K562 (cell line): ENCODE data around the gene SCYL1. TPM values are rescaled to one million over a fixed set of nuclear protein-coding genes. Genes with fewer than 3 reads are reported as not detected.

ENCODE experiments used
- BCOR ChIP-seq: fragments of 450-650 bp; IDR thresholded peaks from 2 replicates; pipeline ENCODE4 v1.6.1; 2016
- DDX20 ChIP-seq: fragments of 450-650 bp; IDR thresholded peaks from 2 replicates; pipeline ENCODE4 v1.6.1; 2016; ENCODE audit warnings: missing genetic modification characterization, low read depth, mild to moderate bottlenecking, missing compliant biosample characterization, moderate library complexity
- EGR1 ChIP-seq: fragments of 450-650 bp; conservative IDR thresholded peaks from 2 replicates; pipeline ENCODE4 v1.6.1; 2017; ENCODE audit warnings: mild to moderate bottlenecking
- ELF2 ChIP-seq: fragments of 250-450 bp; sonication (Bioruptor Pico); IDR thresholded peaks from 2 replicates; pipeline ENCODE4 v1.5.0; 2021; ENCODE audit warnings: mild to moderate bottlenecking
- ESRRA ChIP-seq: fragments of 450-650 bp; IDR thresholded peaks from 2 replicates; pipeline ENCODE4 v1.6.1; 2014; ENCODE audit warnings: low read depth, mild to moderate bottlenecking, moderate library complexity, borderline replicate concordance
- EZH2 ChIP-seq: IDR thresholded peaks from 2 replicates; pipeline ENCODE4 v1.6.1; 2012; ENCODE audit warnings: low read depth, mild to moderate bottlenecking, inconsistent platforms, low read length, borderline replicate concordance
- GABPA ChIP-seq: fragments of 200-800 bp; sonication (Bioruptor generic); conservative IDR thresholded peaks from 2 replicates; pipeline ENCODE4 v1.6.1; 2016; ENCODE audit warnings: low read depth, missing genetic modification characterization, missing compliant biosample characterization
- HDGF ChIP-seq: fragments of 450-650 bp; IDR thresholded peaks from 2 replicates; pipeline ENCODE4 v1.6.1; 2016
- HNRNPH1 ChIP-seq: fragments of 200-400 bp; formaldehyde crosslinking; optimal IDR thresholded peaks from 2 replicates; pipeline ENCODE3; 2017; ENCODE audit warnings: low read depth, mild to moderate bottlenecking, low read length, moderate library complexity
- NCOA6 ChIP-seq: fragments of 450-650 bp; IDR thresholded peaks from 2 replicates; pipeline ENCODE4 v1.6.1; 2017; ENCODE audit warnings: mild to moderate bottlenecking
- NFE2 ChIP-seq: IDR thresholded peaks from 2 replicates; pipeline ENCODE4 v1.6.1; 2014; ENCODE audit warnings: antibody characterized with exemption, low read depth
- NFRKB ChIP-seq: fragments of 450-650 bp; IDR thresholded peaks from 2 replicates; pipeline ENCODE4 v1.6.1; 2016; ENCODE audit warnings: low read depth
- NR3C1 ChIP-seq: sonication (generic); formaldehyde crosslinking; IDR thresholded peaks from 2 replicates; pipeline ENCODE4 v1.8.1; 2022; ENCODE audit warnings: missing genetic modification reagents
- POLR2H ChIP-seq: IDR thresholded peaks from 2 replicates; pipeline ENCODE4 v1.6.1; 2016; ENCODE audit warnings: missing genetic modification characterization, low read depth, mild to moderate bottlenecking, control low read depth, missing compliant biosample characterization, moderate library complexity
- RBM39 ChIP-seq: fragments of 200-400 bp; formaldehyde crosslinking; optimal IDR thresholded peaks from 2 replicates; pipeline ENCODE3; 2018; ENCODE audit warnings: low read depth, low read length
- SMAD1 ChIP-seq: fragments of 150-350 bp; IDR thresholded peaks from 2 replicates; pipeline ENCODE4 v1.6.1; 2014; ENCODE audit warnings: low read length, low read depth; ENCODE audit not compliant: partially characterized antibody
- SMARCC2 ChIP-seq: fragments of 450-650 bp; IDR thresholded peaks from 2 replicates; pipeline ENCODE4 v1.6.1; 2017; ENCODE audit warnings: antibody characterized with exemption, moderate library complexity, mild to moderate bottlenecking, low read depth
- TOE1 ChIP-seq, 2 experiments: fragments of 450-650 bp in 1 of 2; sonication (generic) in 1 of 2; formaldehyde crosslinking in 1 of 2; IDR thresholded peaks; 2 replicates each; pipeline versions ENCODE4 v1.7.1 to v1.8.0; 2016 to 2022; ENCODE audit warnings: borderline replicate concordance in 2 of 2, mild to moderate bottlenecking in 2 of 2, antibody characterized with exemption in 1 of 2, inconsistent platforms in 1 of 2, low read depth in 1 of 2, missing genetic modification reagents in 1 of 2, moderate library complexity in 1 of 2
- TSC22D4 ChIP-seq: fragments of 450-650 bp; IDR thresholded peaks from 2 replicates; pipeline ENCODE4 v1.6.1; 2016; ENCODE audit warnings: missing genetic modification characterization, missing biosample characterization, control low read depth
- XRCC5 ChIP-seq: fragments of 200-400 bp; formaldehyde crosslinking; IDR thresholded peaks from 2 replicates; pipeline ENCODE4 v1.6.1; 2017; ENCODE audit warnings: low read depth, mild to moderate bottlenecking, low read length
- ZNF124 ChIP-seq: sonication (generic); formaldehyde crosslinking; IDR thresholded peaks from 2 replicates; pipeline ENCODE4 v1.8.1; 2022; ENCODE audit warnings: missing genetic modification reagents
- ZNF431 ChIP-seq: sonication (generic); formaldehyde crosslinking; IDR thresholded peaks from 2 replicates; pipeline ENCODE4 v1.8.0; 2022; ENCODE audit warnings: mild to moderate bottlenecking, missing genetic modification reagents
- ZNF445 ChIP-seq: fragments of 250-450 bp; sonication (Bioruptor Pico); IDR thresholded peaks from 2 replicates; pipeline ENCODE4 v1.4.0; 2020; ENCODE audit warnings: low read depth, mild to moderate bottlenecking, moderate library complexity
- polyA plus RNA-seq, 8 experiments: library from polyadenylated mRNA; depleted of rRNA in 4 of 8; stranded (reverse) in 5 of 8; unstranded in 3 of 8; fragments of >200 nt; fragmentation: Nextera tagmentation in 2 of 8; fragmentation: Illumina TruSeq in 1 of 8; extraction: Ambion mirVana in 2 of 8; extraction: Trizol in 1 of 8; gene quantifications; 2 replicates each; pipeline versions ENCODE4 v1.2.1 to v1.2.3, GENCODE V29; 2011 to 2014; ENCODE audit warnings: inconsistent platforms in 1 of 8, missing spikeins in 1 of 8
- total RNA-seq, 7 experiments: library from RNA; depleted of rRNA in 6 of 7; stranded (reverse); fragments of >200 nt in 6 of 7; fragmentation: Illumina TruSeq in 2 of 7; extraction: Trizol in 2 of 7; gene quantifications; 2 replicates each; pipeline versions ENCODE4 v1.2.1 to v1.2.3, GENCODE V29; 2011 to 2021; ENCODE audit warnings: low replicate concordance in 1 of 7
- TF ChIP-seq, protein P1 (sequence below): IDR thresholded peaks from 3 replicates; pipeline ENCODE4 v1.6.1; 2011; ENCODE audit warnings: borderline replicate concordance, mild to moderate bottlenecking, moderate library complexity; ENCODE audit not compliant: insufficient read length; ENCODE audit errors: extremely low read depth
- TF ChIP-seq, protein P2 (sequence below): fragments of 250-450 bp; sonication (Bioruptor Pico); IDR thresholded peaks from 2 replicates; pipeline ENCODE4 v1.8.0; 2022; ENCODE audit warnings: moderate library complexity, mild to moderate bottlenecking, inconsistent platforms

Gene SCYL1
- total and polyA plus RNA-seq, 9 of the 15 experiments (the other 6 are each of a cell fraction or from before 2014, with no cell fraction given): 1.9 to 145 (median 57.6) TPM

DNA sequence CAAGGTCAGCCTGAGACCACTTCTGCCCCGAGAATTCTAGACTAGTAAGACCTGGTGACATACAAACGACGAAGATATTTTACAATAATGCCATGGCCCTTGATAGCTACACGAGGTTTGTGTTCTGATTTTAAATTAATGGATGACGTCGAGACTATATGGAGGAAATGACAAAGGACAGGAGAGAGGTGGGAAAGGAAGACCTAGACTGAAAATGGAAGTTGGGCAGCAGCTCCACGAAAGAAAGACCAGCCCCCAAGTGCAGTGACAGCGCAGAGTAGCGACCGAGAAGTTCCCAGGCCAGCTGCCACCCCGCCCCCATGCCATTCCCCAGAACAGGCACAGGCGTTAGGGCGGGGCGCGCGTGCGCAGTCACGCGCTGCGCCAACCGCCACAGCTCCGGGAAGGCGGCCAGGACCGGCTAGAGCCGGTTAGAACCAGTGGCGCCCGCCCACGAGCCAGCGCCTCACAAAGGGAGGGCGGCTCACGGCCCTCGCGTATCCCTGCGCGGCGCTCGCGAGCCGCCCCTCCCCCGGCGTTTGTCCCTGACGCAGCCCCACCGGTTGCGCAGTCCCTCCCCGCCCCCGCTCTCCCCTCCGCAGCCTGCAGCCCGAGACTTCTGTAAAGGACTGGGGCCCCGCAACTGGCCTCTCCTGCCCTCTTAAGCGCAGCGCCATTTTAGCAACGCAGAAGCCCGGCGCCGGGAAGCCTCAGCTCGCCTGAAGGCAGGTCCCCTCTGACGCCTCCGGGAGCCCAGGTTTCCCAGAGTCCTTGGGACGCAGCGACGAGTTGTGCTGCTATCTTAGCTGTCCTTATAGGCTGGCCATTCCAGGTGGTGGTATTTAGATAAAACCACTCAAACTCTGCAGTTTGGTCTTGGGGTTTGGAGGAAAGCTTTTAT, 27.5 kb upstream of the SCYL1 start (continued):
- TF ChIP-seq, protein P1, sequence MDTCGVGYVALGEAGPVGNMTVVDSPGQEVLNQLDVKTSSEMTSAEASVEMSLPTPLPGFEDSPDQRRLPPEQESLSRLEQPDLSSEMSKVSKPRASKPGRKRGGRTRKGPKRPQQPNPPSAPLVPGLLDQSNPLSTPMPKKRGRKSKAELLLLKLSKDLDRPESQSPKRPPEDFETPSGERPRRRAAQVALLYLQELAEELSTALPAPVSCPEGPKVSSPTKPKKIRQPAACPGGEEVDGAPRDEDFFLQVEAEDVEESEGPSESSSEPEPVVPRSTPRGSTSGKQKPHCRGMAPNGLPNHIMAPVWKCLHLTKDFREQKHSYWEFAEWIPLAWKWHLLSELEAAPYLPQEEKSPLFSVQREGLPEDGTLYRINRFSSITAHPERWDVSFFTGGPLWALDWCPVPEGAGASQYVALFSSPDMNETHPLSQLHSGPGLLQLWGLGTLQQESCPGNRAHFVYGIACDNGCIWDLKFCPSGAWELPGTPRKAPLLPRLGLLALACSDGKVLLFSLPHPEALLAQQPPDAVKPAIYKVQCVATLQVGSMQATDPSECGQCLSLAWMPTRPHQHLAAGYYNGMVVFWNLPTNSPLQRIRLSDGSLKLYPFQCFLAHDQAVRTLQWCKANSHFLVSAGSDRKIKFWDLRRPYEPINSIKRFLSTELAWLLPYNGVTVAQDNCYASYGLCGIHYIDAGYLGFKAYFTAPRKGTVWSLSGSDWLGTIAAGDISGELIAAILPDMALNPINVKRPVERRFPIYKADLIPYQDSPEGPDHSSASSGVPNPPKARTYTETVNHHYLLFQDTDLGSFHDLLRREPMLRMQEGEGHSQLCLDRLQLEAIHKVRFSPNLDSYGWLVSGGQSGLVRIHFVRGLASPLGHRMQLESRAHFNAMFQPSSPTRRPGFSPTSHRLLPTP: no peak
- no peak for TF ChIP-seq NR3C1 (CRISPR knock-in tag)
- TF ChIP-seq POLR2H (tag): peak; percentile 87
- peak; percentile 77; the same call in 1 of the 2 replicates for TF ChIP-seq ESRRA
- no peak for TF ChIP-seq ZNF431
- peak; percentile 33; the same call in 1 of the 2 replicates for TF ChIP-seq HDGF
- no peak for TF ChIP-seq HNRNPH1
- peak; percentile 83 for TF ChIP-seq TOE1 (IDR thresholded peaks at IDR 0.05; ENCODE audit: borderline replicate concordance)
- no peak for TF ChIP-seq TOE1 (CRISPR knock-in tag; IDR thresholded peaks at IDR 0.05; ENCODE audit: borderline replicate concordance, low read depth)
- peak; percentile 65 for TF ChIP-seq NFRKB
- no peak for TF ChIP-seq TSC22D4 (tag)
- no peak for TF ChIP-seq ZNF124
- no peak for TF ChIP-seq DDX20
- no peak; the same call in 1 of the 2 replicates for TF ChIP-seq XRCC5
- TF ChIP-seq, protein P2, sequence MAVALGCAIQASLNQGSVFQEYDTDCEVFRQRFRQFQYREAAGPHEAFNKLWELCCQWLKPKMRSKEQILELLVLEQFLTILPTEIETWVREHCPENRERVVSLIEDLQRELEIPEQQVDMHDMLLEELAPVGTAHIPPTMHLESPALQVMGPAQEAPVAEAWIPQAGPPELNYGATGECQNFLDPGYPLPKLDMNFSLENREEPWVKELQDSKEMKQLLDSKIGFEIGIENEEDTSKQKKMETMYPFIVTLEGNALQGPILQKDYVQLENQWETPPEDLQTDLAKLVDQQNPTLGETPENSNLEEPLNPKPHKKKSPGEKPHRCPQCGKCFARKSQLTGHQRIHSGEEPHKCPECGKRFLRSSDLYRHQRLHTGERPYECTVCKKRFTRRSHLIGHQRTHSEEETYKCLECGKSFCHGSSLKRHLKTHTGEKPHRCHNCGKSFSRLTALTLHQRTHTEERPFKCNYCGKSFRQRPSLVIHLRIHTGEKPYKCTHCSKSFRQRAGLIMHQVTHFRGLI (CRISPR knock-in tag): no peak
- TF ChIP-seq GABPA (tag): no peak
- no peak for TF ChIP-seq NCOA6
- TF ChIP-seq ELF2 (CRISPR knock-in tag): peak; percentile 75; the same call in 1 of the 2 replicates
- TF ChIP-seq SMAD1: peak; percentile 62
- no peak for TF ChIP-seq EZH2
- peak; percentile 98 for TF ChIP-seq BCOR
- no peak for TF ChIP-seq SMARCC2
- no peak for TF ChIP-seq RBM39
- TF ChIP-seq EGR1: no peak
- TF ChIP-seq ZNF445 (CRISPR knock-in tag): no peak
- peak; percentile 74 for TF ChIP-seq NFE2
